Hematopoietic multipotent progenitor cell (in vitro differentiated cells): Measurements from ENCODE around the gene PTGIS. TPM values are rescaled to one million over a fixed set of nuclear protein-coding genes. Genes with fewer than 3 reads are reported as not detected.

Source experiments
- DNase-seq, 3 donors: peaks; one replicate each; pipeline ENCODE4 v3.0.0-alpha.2; 2011 to 2015; ENCODE audit warnings: low read depth in 2 of 3, low spot score in 2 of 3
- total RNA-seq: library from RNA; depleted of rRNA; stranded (reverse); fragments of >200 nt; gene quantifications from one replicate; pipeline ENCODE4 v1.2.3, GENCODE V29; 2012

Gene PTGIS
- total RNA-seq, 1 donor: not detected

- DNase-seq: no peak
Observed at GRCh38 chr20:49597825-49598395, 30.0 kb upstream of the PTGIS start.

GRCh38 chr20:49595811-49596561, 28.0 kb upstream of the PTGIS start:
- DNase-seq: peak in 2 of 3 donors; percentile 50 to 52

- no peak for DNase-seq
Observed at GRCh38 chr20:49595346-49595745, 27.4 kb upstream of the PTGIS start.

GRCh38 chr20:49594931-49595315, 27.0 kb upstream of the PTGIS start:
- no peak for DNase-seq

- DNase-seq: no peak
Observed at GRCh38 chr20:49594143-49594930, 26.4 kb upstream of the PTGIS start.

- DNase-seq: no peak
Observed at GRCh38 chr20:49593466-49594142, 25.7 kb upstream of the PTGIS start.

- no peak for DNase-seq
Observed at GRCh38 chr20:49592120-49592519, 24.2 kb upstream of the PTGIS start.

- DNase-seq: no peak
Observed at GRCh38 chr20:49591217-49591865, 23.4 kb upstream of the PTGIS start.

GRCh38 chr20:49590163-49591017, 22.5 kb upstream of the PTGIS start:
- no peak for DNase-seq

- no peak for DNase-seq
Observed at GRCh38 chr20:49589747-49590146, 21.8 kb upstream of the PTGIS start.

GRCh38 chr20:49587111-49587570, 19.2 kb upstream of the PTGIS start:
- DNase-seq: no peak

- no peak for DNase-seq
Observed at GRCh38 chr20:49585585-49586245, 17.8 kb upstream of the PTGIS start.

- DNase-seq: no peak
Observed at GRCh38 chr20:49584418-49585382, 16.8 kb upstream of the PTGIS start.

- DNase-seq: no peak
Observed at GRCh38 chr20:49583669-49584417, 15.9 kb upstream of the PTGIS start.

- DNase-seq: no peak
Observed at GRCh38 chr20:49583343-49583668, 15.4 kb upstream of the PTGIS start.

GRCh38 chr20:49582413-49583334, 14.7 kb upstream of the PTGIS start:
- DNase-seq: no peak
